HG03571 (cell line): Measurements from ENCODE around the gene KLK6.

Source experiments
- ATAC-seq: cut with Tn5 transposase; IDR thresholded peaks from one replicate; pipeline ENCODE4 v1.9.1; 2021; ENCODE audit not compliant: unreplicated experiment

KLK6 gene

GRCh38 chr19:50912727-50913716 lies 56.4 kb downstream of the KLK6 start:
- no peak for ATAC-seq

- no peak for ATAC-seq
Measured at GRCh38 chr19:50912102-50912599, 57.2 kb downstream of the KLK6 start.

- no peak for ATAC-seq
Measured at GRCh38 chr19:50911206-50912101, 57.9 kb downstream of the KLK6 start, which contains the start of gene KLK4. KLK4 (minus strand) TSS chr19:50911395; CDS start chr19:50910738, 657 bp downstream.

- no peak for ATAC-seq
Measured at GRCh38 chr19:50910722-50911121, 58.7 kb downstream of the KLK6 start.

GRCh38 chr19:50909240-50910070 lies 59.9 kb downstream of the KLK6 start:
- ATAC-seq: no peak
